Activated gamma-delta T cell treated with anti-CD3 and anti-CD28 coated beads, Interleukin-2, amount 50 U/mL, for 16 hours (primary cell): ENCODE measurements around the gene SPINT2.
A peak's percentile ranks its signal among the peaks of the same experiment; 100 is the strongest.

Source experiments
- DNase-seq: peaks from one replicate; pipeline ENCODE4 v3.0.0-alpha.2; 2020; ENCODE audit warnings: low read depth

SPINT2 gene

GRCh38 chr19:38294090-38294489 is 29.7 kb downstream of the SPINT2 start:
- DNase-seq, result no peak

- no peak for DNase-seq
These were observed 34.7 kb downstream of the SPINT2 start for GRCh38 chr19:38298821-38299680.

GRCh38 chr19:38303517-38304351 is 39.4 kb downstream of the SPINT2 start, which contains the start of gene C19orf33:
C19orf33 (plus strand) TSS chr19:38304251; CDS start chr19:38304262, 11 bp downstream.
- no peak for DNase-seq

GRCh38 chr19:38304352-38304865 is 40.0 kb downstream of the SPINT2 start:
- DNase-seq, result no peak

- no peak for DNase-seq
These were observed 40.6 kb downstream of the SPINT2 start for GRCh38 chr19:38304866-38305429.

GRCh38 chr19:38306236-38306635 is 41.9 kb downstream of the SPINT2 start:
- DNase-seq, result no peak

- no peak for DNase-seq
These were observed 42.7 kb downstream of the SPINT2 start for GRCh38 chr19:38307076-38307475.

- no peak for DNase-seq
These were observed 43.2 kb downstream of the SPINT2 start for GRCh38 chr19:38307597-38307996.

- DNase-seq, result no peak
These were observed 43.8 kb downstream of the SPINT2 start for GRCh38 chr19:38308006-38308766.

- DNase-seq, result no peak
These were observed 44.7 kb downstream of the SPINT2 start for GRCh38 chr19:38308926-38309614.

- no peak for DNase-seq
These were observed 45.4 kb downstream of the SPINT2 start for GRCh38 chr19:38309615-38310278.

- DNase-seq, result no peak
These were observed 45.9 kb downstream of the SPINT2 start for GRCh38 chr19:38310279-38310670.

GRCh38 chr19:38310986-38311385 is 46.6 kb downstream of the SPINT2 start:
- DNase-seq, result no peak

- peak; percentile 88 for DNase-seq
These were observed 51.5 kb downstream of the SPINT2 start, which contains the start of gene YIF1B for GRCh38 chr19:38315657-38316476. YIF1B (minus strand) TSS chr19:38315947; CDS start chr19:38315917, 30 bp downstream.

- DNase-seq, result no peak
These were observed 52.2 kb downstream of the SPINT2 start for GRCh38 chr19:38316477-38317067.

- no peak for DNase-seq
These were observed 52.8 kb downstream of the SPINT2 start for GRCh38 chr19:38317104-38317612.

- DNase-seq, result no peak
These were observed 54.3 kb downstream of the SPINT2 start for GRCh38 chr19:38318660-38319059.

GRCh38 chr19:38319421-38320258 is 55.3 kb downstream of the SPINT2 start, which contains the start of gene KCNK6:
KCNK6 (plus strand) TSS chr19:38319845; CDS start chr19:38319951, 106 bp downstream.
- DNase-seq, result peak; percentile 27
